GM10266 (cell line): Measurements from ENCODE around the gene AWAT2.
"Not testable (repeated sequence)": the region's sequence is repeated elsewhere in the genome, so short reads cannot be mapped to it uniquely, and the experiment has no call there.

Experiments used
- DNase-seq: peaks from one replicate; pipeline ENCODE4 v3.0.0; 2012; ENCODE audit errors: extremely low spot score
- CTCF ChIP-seq: IDR thresholded peaks from 2 replicates; pipeline ENCODE4 v1.5.1; 2012; ENCODE audit warnings: mild to moderate bottlenecking, low read depth; ENCODE audit not compliant: control insufficient read depth, insufficient read depth; ENCODE audit errors: missing control alignments

AWAT2 gene

GRCh38 chrX:70001708-70002341, 47.9 kb downstream of the AWAT2 start:
- DNase-seq, result no peak
- TF ChIP-seq CTCF, result no peak

GRCh38 chrX:70001269-70001668, 48.5 kb downstream of the AWAT2 start:
- no peak for TF ChIP-seq CTCF
- no peak for DNase-seq

- DNase-seq, result not testable (repeated sequence)
Observed at GRCh38 chrX:69998299-69998698, 51.4 kb downstream of the AWAT2 start.

DNA sequence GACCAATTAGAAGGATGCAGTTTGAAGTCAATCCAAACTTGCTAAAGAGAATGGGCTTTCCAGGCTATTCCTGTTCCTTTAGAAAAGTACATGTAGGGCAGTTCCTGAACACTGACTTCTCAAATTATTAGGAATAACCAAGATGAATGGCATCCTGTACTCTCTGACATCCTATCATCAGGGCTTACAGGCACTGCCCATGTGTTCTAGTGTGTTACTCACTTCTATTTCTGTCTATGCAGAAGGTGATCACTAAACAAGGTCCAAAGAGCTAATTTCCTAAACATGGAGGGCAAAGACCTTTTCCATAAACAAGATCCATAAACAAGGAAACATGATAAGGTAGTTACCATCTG, 53.6 kb downstream of the AWAT2 start:
- no peak for TF ChIP-seq CTCF
- DNase-seq, result no peak

- DNase-seq, result no peak
- no peak for TF ChIP-seq CTCF
Observed at GRCh38 chrX:69995362-69996112, 54.2 kb downstream of the AWAT2 start.

- no peak for DNase-seq
- TF ChIP-seq CTCF, result no peak
Observed at GRCh38 chrX:69993494-69993893, 56.2 kb downstream of the AWAT2 start.

DNA sequence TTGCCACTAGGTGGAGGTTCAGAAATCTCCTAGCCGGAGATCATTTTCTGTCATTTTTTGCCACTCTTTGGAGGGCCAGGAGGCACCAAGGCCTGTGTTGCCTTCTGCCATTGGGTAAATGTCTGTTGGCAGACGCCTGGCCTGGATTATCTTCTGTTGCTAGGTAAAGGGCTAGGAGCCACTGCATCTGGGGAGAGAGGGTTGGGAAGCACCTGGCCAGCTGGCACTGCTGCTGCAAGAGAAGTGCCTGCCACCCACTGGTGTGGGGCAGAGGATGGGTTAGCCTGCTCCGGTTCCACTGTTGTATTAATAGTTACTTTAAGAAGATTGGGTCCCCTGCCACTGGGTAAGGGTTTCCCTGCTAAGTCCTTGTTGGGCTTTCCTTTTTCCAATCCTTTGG, 58.1 kb downstream of the AWAT2 start:
- no peak for DNase-seq
- TF ChIP-seq CTCF, result no peak
